Bone marrow (tissue), 2 donors: Measurements from ENCODE around the gene AVEN.
"Not testable (repeated sequence)": the region's sequence is repeated elsewhere in the genome, so short reads cannot be mapped to it uniquely, and the experiment has no call there.

Experiments
- DNase-seq, 2 donors: peaks; one replicate each; lab custom pipeline; 2025; lab: John Stamatoyannopoulos, UW

The AVEN gene

DNA sequence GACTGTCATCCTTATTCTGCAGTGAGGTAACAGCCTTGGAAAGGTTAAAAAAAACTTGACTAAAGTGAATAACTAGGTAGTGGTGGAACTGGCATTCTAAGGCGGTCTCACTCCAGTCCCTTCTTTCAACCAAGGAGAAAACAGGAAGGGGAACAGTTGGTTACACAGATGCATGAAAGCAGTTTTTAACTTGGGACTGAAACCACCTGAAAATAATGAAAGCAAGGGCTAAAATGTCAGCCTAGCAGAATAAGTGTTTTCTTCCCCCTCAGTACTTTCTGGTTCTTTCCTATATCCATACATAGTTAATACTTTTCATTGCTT is 748 bp upstream of the AVEN start:
- peak in 1 of 2 donors; percentile 41 for DNase-seq

- DNase-seq: peak; percentile 54 to 55
Observed at GRCh38 chr15:34038023-34038870, 757 bp downstream of the AVEN start.

- DNase-seq: no peak
Observed at GRCh38 chr15:34031987-34032760, 6.8 kb downstream of the AVEN start.

DNA sequence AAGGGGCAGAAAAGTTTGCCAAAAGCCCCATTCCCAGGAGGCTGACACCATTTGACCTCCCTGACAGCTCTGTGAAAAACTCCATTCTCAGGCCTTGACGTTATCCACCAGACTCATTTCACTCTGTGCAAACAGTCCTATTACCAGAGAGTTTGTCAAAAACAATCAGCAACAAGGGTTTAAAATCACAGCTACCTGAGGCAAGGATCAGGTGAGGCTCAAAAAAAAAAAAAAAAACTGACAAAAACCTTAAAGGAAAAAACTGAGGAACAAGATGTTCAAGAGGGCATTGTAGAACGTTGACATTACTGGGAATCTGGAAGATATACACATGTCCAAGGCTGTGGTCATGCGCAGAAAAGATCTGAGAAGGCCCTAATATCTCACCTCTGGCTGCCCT is 11.4 kb downstream of the AVEN start:
- DNase-seq: no peak

- DNase-seq: no peak
Observed at GRCh38 chr15:34025252-34025651, 13.8 kb downstream of the AVEN start.

DNA sequence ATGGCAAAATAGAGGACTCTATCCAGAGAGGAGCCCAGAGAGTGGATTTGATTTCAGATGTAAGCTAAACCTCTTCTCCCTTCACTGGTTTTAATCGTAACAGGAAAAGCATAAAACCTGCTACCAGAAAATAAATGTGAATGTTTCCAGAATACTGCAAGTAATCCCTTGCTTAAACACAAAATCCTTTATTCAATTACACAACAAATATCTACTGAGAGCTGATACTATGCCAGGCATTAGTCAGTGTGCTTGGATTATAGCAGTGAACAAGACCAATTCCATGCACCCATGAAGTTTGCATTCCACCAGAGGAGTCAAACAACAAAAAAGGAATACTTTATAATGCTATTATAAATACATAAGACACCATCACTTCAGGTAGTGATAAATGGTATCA is 15.1 kb downstream of the AVEN start:
- no peak for DNase-seq

GRCh38 chr15:34019369-34019990 is 19.5 kb downstream of the AVEN start:
- no peak for DNase-seq

DNA sequence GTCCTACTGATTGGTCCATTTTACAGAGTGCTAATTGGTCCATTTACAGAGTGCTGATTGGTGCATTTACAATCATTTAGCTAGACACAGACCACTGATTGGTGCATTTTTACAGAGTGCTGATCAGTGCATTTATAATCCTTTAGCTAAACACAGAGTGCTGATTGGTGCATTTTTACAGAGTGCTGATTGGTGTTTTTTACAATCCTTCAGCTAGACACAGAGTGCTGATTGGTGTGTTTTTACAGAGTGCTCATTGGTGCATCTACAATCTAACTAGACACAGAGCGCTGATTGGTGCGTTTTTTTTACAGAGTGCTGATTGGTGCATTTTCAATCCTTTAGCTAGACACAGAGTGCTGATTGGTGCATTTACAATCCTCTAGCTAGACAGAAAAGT is 20.3 kb downstream of the AVEN start:
- DNase-seq: not testable (repeated sequence)

DNA sequence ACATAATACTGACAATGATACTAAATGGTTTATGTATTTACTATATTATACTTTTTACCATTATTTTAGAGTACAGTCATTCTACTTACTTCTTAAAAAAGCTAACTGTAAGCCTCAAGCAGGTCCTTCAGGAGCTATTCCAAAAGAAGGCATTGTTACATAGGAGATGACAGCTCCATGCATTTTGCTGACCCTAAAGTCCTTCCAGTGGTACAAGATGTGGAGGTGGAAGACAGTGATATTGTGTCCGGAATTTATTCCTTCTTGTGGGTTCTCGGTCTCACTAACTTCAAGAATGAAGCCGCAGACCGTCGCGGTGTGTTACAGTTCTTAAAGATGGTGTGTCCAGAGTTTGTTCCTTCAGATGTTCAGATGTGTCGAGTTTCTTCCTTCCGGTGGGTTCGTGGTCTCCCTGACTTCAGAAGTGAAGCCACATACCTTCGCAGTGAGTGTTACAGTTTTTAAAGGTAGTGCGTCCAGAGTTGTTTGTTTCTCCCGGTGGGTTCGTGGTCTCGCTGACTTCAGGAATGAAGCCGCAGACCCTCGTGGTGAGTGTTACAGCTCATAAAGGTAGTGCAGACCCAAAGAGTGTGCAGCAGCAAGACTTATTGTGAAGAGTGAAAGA is 20.9 kb downstream of the AVEN start:
- no peak for DNase-seq

- DNase-seq: no peak
Observed at GRCh38 chr15:34014556-34014955, 24.4 kb downstream of the AVEN start.

DNA sequence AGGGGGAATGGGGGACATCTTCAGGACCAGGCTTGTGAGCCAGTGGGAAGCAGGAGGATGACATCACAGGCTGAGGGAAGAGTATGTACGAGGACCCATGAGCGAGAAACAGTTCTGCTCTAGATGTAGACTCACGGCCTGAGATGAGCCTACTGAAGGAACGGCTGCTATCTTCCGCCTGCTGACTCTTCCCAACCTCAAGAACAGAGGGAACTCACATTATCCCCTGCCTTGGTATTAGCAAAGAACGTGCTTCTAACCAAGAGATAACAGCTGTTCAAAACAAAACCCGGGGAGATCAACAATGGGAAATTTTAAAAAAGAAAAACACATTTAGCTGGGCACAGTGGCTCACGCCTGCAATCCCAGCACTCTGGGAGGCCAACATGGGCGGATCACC is 25.3 kb downstream of the AVEN start:
- no peak for DNase-seq

- no peak for DNase-seq
Observed at GRCh38 chr15:34012461-34013028, 26.5 kb downstream of the AVEN start.

- no peak for DNase-seq
Observed at GRCh38 chr15:34011481-34011880, 27.5 kb downstream of the AVEN start.

GRCh38 chr15:34010921-34011320 is 28.1 kb downstream of the AVEN start:
- DNase-seq: no peak

GRCh38 chr15:34009656-34010055 is 29.3 kb downstream of the AVEN start:
- no peak for DNase-seq

GRCh38 chr15:34006381-34006780 is 32.6 kb downstream of the AVEN start:
- no peak for DNase-seq

- no peak for DNase-seq
Observed at GRCh38 chr15:34001536-34001935, 37.5 kb downstream of the AVEN start.

GRCh38 chr15:33995666-33996065 is 43.3 kb downstream of the AVEN start:
- DNase-seq: not testable (repeated sequence)

DNA sequence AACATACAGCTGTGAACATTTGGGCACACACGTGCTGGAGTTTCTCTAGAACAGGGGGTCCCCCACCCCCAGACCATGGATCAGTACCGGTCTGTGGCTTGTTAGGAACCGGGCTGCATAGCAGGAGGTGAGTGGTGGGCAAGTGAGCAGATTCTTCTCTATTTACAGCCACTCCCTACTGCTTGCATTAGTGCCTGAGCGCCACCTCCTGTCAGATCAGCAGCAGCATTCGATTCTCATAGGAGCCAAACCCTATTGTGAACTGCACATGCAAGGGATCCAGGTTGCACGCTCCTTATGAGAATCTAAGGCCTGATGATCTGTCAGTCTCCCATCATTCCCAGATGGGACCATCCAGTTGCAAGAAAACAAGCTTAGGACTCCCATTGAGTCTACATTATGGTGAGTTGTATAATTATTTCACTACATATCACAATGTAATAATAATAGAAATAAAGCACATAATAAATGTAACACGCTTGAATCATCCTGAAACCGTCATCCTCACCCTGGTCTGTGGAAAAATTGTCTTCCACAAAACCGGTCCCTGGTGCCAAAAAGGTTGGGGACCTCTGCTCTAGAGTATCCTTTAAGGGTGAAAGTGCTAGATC is 44.9 kb downstream of the AVEN start:
- DNase-seq: no peak

DNA sequence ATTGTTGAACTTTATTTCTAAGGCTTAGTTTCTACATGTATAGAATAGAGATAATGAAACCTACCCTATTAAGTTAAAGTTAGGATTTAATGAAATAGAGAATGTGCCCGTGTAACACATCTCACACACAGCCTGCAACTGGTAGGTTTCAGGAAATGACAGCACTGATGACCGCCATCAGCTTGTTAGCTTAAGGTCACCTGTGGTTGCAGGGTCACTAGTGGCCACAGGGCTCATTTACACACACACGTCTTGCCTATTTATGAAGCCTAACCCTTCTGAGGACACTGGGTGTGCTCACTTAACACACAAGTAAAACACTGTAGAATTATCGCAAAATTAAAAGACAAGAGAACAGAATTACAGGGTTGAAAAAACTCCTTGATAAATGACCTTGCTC is 50.6 kb downstream of the AVEN start:
- no peak for DNase-seq

DNA sequence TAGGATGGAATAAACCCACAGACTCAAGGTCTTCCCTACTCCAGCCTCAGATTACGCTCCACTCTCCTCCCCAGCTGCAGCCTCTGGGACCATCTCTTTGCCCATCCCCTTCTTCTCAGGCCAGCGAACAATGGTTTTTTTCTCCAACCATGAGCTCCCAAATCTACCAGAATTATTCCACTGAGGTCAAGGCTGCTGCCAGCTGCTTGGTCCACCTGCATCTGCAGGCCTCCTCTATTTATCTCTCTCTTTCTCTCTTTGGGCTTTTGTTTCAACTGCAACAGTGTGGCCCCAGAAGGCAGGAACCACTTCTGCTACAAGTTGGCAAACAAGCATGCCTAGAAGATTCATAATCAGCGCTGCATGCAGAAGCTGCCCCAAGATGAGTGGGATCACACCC is 51.6 kb downstream of the AVEN start:
- no peak for DNase-seq

- no peak for DNase-seq
Observed at GRCh38 chr15:33985751-33986150, 53.3 kb downstream of the AVEN start.
